NCI-H2171 (cell line): ENCODE data around the gene ZBTB7C.

Source experiments
- DNase-seq: peaks from one replicate; lab custom pipeline; 2025; lab: John Stamatoyannopoulos, UW

Gene ZBTB7C

DNA sequence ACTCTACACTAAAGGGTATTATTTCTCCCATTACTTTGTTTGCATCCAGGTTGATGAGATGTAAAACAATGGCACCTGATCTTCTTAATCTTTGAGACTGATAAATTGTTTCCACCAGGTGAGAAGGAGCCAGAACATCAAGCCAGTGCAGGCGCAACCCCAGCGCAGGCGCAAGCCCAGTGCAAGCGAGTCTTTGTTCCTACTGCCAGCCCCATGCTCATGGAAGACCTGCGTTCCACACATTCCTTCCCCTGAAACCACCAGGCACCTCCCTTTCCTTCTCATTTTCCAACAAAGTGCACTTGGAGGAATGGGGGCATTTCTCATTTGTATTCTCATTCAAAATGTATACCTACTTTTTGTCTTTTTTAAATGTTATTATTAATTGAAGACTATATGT lies 290.0 kb downstream of the ZBTB7C start:
- DNase-seq: no peak

DNA sequence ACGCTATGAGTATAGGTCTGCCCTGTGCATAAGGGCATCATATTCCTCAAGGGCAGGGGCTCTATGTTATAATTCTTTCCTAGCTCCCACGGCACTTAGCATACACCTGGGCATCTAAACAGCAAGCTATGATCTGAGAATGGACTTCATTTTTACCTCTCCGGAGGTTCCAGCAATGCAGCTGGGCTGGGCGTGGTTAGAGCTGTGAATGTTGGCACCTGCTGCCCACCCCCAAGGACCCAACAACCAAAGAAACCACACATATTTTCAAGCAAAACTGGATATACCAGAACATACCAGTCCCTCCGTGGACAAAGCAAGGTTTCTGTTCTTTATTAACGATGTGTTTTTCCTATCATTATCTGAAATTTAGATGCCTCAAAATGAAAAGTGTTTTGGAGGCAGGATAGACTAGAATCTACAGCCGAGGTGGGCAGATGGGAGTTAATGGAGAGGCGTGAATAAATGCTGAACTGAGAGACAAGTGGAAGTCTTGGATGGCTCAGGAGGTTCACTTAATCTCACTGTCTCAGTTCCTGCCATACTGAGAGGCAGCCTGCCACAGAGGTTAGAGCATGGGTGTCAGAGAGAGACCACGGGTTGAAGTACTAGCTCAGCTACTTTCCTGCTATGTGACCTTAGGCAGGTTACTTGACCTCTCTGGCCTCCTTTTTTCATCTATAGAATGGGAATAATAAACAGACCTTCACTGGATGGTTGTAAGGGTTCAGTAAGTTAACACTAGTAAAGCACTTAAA lies 292.1 kb downstream of the ZBTB7C start:
- DNase-seq: no peak

DNA sequence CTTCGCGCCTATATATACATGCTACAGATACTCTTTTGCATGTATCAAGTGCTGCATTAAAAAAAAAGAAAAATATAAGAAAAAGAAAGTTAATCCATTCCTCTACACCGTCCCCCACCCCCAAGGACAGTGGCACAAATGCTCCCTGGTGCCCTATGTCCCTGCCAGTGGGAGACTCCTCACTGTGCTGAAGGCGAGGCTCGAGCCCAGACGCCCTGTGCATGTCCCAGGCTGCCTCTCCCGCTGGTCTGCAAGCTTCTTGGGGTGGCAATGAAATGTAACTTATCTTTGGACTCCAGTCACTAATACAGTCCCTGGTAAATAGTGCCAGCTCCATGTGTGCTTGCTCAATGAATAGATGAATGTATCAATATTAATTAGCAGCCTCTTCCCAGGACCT lies 293.2 kb downstream of the ZBTB7C start:
- no peak for DNase-seq

DNA sequence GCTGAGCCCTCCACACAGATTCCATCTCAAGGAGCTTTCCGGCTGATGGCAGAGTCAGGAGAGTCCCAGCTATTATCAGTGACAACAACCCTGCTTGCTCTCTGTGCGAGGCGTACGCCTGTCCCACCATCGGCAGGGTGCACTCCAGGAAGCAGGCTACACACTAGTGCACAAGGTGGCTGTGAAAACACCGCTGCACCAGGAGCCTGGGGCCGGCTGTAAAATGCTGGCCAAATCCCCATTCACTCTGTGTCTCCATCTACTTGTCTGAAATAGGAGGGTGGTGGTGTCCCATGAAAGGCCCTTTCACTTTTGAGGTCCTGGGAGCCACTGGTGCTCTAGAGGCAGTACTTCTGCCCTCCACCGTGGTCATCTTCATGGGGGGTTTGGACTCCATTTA lies 295.5 kb downstream of the ZBTB7C start:
- DNase-seq: no peak

DNA sequence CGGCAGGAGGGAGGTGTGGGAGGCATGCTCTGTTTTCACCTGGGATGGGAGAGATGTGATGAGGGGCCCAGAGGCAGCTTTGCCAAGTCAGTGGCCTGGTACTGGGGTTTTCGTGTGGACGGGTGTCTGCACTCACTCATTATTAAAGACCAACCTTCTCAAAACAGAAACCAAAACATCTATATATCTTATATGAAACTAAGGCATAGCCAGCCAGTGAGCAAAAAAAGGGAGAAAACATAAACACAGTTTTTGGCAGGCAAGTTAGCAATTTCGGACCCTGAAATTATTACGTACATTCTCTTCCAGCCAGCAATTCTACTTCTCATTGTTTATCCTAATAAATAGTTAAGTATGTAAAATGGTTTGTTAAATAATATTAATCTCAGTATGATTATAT lies 297.6 kb downstream of the ZBTB7C start:
- DNase-seq: no peak

DNA sequence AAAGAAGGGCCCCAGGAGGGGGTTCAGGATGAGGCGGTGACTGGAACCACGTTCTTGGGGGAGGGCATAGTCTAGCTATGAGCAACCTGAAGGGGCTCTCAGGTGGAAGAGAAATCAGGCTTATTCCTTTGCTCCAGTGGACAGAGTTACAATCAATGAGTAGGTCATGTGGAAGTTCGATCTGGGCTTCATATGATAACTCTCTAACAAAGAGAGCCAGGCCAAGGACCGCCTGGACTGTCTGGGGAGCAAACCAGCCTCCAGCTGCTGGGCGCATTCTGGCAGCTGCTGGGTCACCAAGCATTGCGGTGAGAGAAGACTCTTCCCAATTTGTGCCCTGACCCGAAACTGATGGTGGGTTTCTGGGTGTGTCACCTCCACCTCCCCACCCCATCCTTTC lies 298.4 kb downstream of the ZBTB7C start:
- no peak for DNase-seq

DNA sequence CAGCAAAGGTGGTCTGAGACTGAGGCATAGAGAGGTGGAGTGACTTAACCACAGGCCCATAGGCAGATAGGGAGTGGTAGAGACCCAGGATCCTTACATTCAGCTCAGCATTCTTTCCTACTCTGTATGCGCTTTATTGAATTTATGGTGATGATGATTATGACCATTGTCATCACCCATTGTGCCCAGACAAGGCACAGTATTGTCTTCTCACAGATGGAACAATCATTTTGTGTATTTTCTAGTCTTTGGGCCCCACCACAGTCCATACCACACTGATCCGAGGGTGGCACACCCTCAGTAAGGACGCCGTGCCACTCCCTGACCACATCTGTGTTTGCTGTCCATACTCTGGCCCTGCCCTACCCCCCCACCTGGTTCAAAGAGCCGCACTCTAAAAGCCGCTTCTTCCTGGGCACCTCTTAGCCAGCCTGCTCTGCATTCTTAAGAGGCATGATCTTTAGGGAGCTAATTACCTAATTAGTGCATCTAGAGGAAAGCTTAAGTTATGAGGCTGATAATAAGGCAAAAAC lies 299.2 kb downstream of the ZBTB7C start:
- no peak for DNase-seq

DNA sequence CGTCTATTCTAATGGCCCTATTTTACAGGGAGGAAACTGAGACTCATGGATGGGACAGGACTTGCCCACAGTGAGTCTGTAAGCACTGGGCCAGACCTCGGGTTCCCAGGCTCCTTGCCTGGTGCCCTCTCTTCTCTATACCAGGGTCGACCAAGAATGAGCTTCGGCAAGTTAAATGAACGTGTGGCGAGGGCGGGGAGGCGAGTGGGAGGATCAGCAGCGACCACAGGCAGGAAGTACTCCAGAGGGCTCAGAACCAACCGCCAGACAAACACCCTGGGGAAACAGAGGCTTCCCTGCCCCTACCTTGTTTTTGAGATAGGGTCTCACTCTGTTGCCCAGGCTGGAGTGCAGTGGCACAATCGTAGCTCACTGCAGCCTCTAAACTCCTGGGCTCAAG lies 301.0 kb downstream of the ZBTB7C start:
- DNase-seq: no peak

DNA sequence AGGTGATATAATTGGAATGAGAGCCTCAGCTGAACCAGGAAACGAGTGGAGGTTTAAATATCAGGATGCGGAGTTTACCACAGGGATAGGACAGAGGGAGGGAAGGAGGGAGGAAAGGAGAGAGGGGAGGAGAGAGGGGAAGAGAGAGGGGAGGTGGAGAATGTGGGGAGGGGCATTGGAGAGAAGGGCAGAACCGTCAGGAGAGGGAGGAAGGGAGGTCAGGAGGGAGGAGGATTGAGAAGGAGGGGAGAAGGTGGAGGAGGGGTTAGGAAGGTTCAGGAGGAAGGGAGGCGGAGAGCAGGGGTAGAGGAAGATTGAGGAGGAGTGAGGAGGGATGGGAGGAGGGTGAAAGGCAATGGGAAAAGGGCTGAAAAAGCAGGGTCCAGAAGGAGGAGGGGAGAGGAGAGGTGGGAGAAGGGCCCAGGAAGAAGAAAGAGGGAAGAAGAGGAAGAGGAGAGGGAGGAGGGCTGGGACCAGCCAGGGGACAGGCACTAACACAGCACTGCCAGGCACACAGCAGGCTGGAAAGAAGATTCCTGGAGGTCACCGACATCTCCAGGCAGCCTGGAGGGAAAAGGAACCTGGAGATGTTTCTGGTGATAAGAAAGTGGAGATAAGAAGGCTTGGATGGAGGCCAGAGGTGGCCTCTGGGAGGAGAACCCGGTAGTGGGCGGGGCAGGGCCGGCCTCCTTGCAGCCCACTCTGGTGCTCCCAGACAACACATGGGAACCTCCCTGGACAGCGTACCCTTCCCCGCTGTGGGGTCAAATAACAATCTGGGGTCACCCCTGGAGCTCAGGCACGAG lies 302.0 kb downstream of the ZBTB7C start:
- DNase-seq: no peak

DNA sequence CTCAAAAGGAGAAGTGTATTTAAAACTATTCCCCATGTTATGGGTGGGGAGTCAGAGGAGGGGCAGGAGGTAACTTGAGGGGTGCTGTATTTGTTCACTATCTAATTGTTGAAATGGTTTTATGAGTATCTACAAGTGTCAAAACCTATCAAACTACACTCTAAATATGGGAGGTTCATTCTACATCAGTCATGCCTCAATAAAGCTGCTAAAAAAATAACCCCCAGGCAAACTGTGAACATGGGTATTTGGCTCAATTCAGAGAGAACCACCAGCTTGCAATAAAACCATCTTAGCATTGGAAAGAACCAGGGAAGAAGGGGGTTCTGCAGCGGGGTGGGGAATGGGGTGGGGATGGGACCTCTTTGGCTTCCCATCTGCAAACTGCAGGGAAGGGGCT lies 302.7 kb downstream of the ZBTB7C start:
- DNase-seq: no peak

DNA sequence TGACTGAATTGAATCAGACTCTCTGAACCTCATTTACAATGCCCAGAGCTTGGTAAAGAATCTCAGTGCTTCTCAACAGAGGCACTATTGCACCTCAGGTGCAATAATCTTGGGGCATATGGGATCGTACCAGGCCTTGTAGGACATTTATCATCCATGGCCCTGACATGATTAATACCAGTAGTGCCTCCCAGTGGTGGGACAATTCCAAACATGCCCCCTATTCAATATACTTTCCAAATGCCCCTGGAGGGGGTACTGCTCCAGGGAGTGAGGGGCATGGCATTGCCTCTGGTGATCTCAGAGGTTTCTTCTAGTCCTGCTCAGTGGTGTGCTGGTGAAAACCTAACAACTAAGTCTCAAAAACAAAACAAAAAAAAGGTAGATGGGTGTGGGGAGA lies 303.9 kb downstream of the ZBTB7C start:
- DNase-seq: no peak

DNA sequence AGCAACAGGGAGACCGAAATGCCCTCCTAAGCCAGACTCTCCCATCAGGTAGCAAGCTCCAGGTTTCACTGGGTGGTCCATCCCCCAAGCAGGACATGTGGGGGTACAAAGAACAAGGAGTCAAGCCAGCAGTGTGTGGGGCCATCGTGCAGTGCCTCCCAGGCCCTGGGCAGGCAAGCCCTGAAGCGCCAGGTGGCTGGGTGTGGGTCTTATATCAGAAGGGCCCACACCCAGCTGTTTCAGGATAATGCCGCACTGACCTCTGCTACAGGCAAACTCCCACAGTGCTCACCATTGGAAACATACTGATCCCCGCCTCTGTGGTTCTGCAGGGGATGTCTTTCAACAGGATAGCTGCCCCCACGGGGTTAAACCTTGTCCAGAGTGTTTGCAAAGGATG lies 304.5 kb downstream of the ZBTB7C start:
- no peak for DNase-seq

DNA sequence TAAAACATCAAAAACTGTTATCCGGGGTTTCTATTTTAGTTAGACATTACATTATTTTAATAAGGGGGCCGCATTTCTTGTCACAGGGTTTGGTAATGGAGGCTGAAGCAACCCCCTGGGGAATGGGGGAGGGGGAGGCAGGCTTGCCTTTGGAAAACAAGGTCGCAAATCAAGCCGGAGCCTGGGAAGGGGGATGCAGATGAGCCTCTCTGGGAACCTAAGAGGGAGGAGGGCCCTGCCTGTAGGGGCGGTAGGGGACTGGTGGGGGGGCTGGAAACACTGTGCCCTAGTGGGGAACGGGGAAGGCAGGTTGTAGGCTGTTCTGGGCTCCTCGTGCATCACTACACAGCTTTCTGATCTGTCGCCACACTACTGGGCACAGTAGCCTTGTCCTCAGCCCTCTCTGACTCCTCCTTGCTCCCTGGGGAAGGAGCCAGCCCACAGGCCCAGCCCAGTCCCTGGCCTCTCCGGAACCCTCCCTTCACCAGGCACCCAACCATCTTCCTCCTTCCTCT lies 308.5 kb downstream of the ZBTB7C start:
- peak; percentile 41 for DNase-seq

DNA sequence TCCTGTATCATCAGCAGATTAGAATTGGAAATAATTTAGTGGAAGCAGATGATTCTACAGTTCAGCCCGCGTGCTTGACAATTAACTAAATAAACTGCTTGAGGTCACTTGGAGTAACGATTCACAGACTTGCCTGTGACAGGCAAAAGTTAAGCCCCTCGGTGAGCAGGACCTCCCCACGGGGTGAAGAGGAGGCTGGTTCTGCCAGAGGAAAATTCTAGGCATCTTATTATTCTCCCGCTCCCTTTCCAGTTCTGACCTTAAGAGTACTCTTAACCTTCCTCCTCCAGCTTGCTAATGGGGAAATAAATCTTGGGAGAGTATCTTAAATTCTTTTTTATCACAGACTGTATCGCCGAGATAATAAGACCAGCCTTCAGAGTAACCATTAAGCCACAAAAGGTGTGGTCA lies 309.0 kb downstream of the ZBTB7C start:
- DNase-seq: no peak

DNA sequence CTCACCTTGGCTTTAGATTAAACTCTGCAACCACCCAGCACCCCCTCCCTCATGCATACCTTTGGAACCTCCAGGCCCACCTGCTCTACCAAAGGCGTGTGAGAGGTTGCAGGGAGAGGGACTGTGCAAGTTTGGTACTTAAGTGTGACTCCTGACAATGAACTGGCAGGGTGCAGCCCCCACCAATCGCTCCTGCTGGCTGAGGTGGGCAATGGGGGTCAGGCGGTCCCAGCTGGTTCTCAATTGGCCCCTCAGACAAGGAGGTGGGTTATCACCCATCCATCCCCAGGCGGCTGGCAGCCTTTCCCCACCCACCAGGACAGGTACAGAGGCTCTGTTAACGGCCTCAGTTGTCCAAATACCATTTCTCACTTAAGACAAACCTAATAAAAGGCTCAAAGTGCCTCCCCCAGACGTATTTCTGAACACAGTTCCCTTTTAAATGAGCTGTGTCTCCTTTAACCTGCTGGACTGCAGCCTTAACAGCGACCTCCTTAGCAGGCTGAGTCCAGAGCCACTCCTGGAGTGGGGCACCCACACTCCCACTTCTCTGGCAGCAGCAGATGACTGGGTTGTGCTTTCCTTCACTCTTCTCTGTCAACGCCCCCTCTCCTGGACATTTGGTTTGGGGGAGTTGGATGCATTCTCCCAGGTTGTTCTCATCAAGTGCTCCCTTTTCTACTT lies 309.6 kb downstream of the ZBTB7C start:
- no peak for DNase-seq

DNA sequence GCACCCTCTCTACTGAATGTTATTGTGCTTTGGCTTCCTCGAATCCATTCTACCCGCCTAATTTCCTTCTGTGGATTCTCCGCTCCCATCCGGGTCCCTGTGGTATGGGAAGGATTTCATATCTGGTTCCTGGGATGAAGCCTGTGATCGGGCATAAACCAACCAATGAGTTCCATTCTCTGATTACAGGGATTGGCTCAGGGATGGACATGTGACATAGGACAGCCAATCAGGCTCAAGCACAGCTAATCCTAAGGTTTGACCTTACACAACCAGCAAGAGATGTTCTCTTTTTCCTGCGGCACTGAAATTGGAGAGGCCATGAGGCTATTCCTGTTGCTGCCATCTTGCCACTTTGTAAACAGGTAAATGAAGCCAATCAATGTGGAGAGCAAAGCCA lies 310.6 kb downstream of the ZBTB7C start:
- DNase-seq: no peak

DNA sequence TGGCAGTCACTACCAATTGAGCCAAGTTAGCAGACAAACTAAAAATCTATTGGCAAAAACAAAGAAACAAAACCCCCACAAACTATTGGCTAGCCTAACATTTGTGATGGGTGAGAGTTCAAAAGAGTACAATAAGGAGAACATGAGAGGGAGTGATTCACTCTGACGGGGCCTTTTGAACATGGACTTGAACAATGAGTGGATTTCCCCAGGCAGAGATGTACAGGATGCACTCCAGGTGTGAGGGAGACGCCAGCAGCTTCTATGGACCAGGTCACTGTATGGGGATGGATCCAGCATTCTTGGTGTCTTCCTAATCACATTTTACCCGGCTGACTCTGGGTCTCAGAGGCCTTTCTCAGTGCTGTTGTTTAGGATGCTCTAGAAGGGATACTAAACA lies 311.2 kb downstream of the ZBTB7C start:
- no peak for DNase-seq

DNA sequence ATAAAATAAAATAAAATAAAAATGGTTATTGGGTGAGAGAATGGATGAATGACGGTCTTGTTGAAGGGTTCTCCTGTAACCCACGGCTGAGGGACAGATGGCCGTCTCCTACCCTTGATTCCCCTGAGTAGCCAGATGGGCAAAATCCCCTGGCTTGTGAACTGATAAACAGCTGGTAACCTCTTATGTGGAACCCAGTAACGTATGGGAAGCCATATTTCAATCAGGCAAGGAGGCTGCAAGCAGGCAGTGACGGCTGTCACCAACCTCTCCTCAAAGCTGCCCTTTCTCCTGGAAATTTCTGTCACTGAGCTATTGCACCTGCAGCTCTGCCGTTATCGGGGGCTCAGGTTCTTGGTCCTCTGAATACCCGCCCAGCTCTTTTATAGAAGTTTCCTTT lies 313.5 kb downstream of the ZBTB7C start:
- peak; percentile 94 for DNase-seq

DNA sequence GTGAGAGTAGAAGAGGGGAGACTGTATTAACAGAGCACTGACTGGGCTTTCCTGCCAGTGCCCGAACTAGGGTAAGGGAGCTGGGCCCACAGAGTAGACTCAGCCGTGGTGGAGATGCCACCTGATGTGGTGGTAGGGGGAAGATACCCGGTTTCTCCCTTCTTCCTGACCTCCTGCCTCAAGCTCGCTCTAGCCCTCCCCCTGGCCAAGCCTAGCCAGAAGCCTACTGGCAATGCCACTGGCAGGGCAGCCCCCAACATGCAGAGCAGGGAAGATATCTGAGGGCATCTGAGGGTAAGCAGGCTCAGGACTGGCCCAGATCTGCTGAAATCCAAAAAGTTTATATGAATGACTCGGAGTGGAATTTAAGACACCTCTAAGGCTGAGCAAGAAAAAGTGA lies 316.1 kb downstream of the ZBTB7C start:
- DNase-seq: no peak

DNA sequence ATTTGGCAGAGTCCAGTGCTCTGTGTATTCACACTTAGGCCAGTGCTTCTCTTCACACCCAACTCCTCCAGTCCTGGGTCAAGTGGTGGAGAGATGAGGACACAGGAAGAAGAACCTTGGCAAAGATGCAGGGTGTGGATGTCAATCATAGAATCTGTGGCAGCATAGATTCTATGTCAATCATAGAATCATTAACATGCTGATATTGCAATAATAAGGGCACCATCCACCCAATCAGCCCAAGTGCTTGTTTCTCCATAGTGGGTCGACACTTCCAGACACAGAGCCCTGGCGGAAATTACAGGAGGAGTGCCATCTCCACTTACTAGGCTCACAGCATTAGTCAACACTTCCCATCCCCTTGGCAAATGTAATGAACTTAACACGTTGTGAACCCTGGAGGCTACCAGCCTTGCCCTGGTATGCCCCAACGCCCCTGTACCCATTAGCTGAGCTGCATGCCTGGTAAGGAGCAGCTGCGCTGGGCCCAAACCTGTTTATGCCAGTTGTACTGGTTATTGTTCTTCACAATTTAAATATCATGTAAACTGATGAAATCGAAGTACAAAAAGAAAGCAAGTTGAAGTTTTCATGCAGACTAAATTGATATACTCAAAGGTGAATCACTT lies 317.2 kb downstream of the ZBTB7C start:
- DNase-seq: no peak

DNA sequence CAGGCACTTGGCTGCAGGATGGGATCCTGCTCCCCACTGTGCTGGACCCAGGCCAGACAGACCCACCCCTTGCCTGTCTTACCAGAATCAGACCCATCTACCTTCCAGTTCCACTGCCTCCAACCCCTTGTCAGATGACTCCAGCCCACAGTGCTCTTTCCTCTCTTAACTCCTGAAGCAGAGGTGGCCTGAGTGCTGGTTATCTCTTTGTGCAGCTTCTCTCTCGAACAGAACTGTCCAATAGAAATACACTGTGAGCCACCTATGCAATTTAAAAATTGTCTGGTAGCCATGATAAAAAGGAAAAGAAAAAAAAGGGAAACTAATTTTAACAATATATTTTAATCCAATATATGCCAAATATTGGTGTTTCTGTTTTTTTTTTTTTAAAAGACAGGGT lies 318.5 kb downstream of the ZBTB7C start:
- DNase-seq: no peak

DNA sequence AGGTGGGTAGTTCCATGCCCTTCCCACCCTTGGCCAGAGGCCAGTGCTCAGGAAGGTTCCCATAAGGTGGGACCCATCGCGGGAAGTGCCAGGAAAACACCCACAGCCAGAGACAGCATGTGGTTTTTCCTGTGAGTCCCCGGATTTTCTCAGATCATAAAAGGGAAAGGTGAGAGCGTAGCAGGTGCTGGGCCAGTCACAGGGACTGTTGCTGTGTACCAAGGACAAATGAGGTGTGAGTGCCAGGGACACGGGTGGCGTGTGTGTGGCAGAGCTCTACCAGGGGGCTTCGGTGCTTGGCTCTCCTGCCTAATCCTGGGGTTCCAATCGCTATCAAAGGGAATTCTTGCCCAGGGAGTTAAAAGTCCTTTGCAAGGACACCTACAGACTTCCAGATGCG lies 319.2 kb downstream of the ZBTB7C start:
- DNase-seq: no peak
